Urothelium cell line (cell line): ENCODE results near the gene RAD51B.
"Not testable (repeated sequence)": the region's sequence is repeated elsewhere in the genome, so short reads cannot be mapped to it uniquely, and the experiment has no call there.

Source experiments
- DNase-seq: peaks from one replicate; pipeline ENCODE4 v3.0.0; 2011; ENCODE audit warnings: low spot score, mixed read lengths
- FAIRE-seq: peaks from 2 replicates; lab custom pipeline; 2011; peaks lifted over from hg19 to GRCh38; lab: Jason Lieb, UNC

Gene RAD51B

DNA sequence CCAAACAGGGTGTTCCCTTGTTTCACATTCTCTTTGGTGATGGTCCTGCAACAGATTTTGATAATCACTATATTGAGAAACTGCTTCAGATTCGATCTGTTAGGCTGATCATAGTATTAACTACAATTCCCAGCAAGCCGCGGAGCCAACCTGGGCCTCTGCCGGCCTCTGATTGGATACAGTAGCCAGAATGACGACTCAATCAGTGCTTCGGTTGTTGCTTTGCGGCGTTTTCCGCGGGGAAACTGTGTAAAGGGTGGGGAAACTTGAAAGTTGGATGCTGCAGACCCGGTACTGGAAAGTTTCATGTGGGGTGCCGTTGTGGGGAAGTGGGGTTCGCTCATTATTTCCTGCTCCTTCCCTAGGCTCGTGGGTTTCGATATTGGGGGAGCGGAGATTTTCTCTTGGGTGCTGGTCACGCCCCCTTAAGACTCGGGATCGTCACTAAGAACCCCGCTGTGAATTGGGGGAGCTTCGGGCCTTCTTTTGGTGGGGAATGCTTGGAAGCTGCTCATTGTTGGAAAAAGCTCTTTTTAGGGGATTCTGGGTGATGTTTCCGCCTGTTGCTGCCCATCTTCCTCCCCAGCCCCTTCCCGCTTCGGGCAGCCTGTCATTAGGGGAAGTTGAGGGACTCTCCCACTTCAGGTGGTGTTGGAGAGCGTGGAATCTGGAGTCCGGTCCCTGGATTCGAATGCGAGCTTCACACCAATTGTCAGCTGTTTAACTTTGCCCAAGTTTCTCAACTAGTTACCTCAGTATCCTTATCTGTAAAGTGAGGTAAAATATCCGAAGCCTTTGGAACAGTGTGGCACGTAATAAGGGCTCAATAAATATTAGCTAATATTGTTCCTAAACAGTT is at the start of gene RAD51B:
Gene RAD51B, plus strand, starts transcription at position 217 of the 859 bp plus-strand sequence.
- DNase-seq (peak; percentile 98), FAIRE-seq (peak; percentile 59)

DNA sequence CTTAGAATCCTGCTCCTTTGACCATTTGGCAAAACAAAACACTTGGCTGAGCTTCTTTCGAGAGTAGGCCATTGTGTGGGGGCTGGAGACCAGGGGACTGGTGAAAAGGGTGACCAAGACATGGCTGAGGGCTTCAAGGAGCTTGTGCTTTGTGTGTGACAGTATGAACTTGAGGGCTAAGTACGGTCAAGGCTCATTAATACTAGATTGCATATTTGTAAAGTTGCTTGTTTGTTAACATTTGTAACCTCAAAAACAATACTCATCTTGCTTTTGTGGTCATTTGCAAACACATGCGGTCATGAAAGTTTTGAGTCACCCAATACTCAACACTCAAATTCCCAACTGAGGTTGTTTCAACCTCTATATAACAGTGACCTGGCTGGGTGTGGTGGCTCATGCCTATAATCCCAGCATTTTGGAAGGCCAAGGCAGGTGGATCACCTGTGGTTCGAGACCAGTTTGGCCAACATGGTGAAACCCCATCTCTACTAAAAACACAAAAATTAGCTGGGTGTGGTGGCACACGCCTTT is 45.7 kb upstream of the RAD51B start:
- DNase-seq (no peak), FAIRE-seq (no peak)

DNA sequence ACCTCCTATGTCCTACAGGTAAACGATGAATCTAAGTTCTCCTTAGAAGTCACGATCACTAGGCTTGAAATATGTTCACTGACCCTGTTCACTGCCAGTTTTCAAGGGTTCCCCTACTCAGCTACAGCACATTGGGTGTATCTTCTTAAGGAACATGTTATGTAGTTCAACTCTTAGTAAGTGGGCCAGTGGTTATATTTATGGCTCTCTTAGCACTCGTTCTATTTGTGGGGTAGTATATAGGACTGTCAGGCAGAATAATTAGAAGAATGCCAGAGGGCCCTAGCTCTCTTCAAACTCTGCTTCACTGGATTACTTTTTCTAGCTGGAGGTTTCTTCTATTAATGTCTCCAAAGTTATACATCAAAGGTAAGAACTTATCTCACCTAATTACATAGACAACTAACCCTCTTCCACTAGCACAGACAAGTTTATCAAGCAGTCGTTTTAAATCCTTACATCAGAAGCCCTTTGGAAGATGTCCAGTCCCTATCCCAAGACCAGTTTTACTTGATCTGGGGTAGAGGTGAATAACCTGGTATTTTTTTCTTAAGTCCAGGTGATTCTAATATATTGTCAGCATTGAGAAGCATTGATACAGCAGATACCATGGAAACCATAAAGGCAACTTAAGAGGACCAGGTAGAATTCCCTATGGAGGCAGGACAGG is 42.8 kb upstream of the RAD51B start:
- FAIRE-seq, result no peak
- no peak for DNase-seq

DNA sequence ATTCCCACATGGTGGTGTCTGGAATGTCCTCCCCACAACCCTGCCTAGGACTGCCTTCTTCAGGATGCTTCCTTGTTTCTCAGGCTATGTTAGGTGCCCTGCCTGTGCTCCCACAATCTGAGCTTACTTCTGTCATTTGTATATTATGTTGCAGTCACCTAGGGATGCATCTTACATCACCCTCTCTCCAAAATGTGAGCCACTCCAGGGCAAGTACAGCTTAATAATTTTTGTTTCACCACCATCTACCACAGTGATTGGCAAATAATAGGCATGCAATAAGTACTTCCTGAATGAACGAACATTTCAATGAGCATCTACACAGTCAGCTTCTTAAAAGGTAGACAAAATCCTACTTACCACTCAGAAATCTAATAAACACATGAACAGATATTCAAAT is 40.8 kb upstream of the RAD51B start:
- peak; percentile 72 for FAIRE-seq
- DNase-seq, result no peak

DNA sequence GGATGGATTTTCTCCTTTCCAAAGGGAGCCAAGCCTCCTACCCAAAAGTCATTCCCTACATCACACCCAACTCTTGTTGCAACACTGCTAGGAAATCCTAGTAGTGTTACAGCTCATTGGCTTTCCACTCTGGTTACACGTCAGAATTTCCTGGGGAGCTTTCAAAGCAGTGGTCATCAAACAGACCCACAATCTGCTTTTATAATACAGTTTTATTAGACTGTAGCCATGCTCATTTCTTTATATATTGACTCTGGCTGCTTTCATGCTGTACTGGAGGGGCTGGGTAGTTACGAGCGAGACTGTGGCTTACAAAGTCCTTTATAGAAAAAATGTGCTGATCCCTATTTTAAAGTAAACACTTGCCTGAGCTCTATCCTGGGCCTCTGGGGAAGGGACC is 37.5 kb upstream of the RAD51B start:
- FAIRE-seq, result no peak
- DNase-seq, result no peak

DNA sequence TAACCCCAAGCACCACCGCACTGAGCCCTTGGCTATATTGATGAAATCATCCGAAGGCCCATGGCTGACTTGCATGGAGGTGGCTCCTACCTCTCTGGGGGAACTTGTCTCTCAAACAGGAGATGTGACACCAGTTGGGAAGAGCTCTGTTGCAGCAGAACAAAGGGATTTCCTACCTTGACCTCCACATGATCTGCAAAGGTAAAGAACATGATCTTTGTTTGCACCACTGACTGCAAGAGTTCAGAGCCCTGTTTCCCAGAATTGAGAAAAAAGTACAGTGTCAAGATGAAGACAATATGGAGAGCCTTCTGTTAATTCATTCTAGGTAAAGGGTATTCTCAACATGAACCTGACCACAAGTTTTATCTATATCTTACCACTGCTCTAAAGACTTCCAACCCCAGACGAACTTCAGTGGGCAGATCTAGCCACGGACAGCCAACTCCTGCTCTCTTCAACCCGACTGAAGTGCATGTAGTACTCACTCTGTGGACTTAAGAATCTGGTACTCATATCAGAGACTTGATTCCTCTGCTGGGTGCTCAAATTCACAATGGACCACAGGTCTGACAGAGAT is 35.2 kb upstream of the RAD51B start:
- DNase-seq, result no peak
- FAIRE-seq, result peak; percentile 13

DNA sequence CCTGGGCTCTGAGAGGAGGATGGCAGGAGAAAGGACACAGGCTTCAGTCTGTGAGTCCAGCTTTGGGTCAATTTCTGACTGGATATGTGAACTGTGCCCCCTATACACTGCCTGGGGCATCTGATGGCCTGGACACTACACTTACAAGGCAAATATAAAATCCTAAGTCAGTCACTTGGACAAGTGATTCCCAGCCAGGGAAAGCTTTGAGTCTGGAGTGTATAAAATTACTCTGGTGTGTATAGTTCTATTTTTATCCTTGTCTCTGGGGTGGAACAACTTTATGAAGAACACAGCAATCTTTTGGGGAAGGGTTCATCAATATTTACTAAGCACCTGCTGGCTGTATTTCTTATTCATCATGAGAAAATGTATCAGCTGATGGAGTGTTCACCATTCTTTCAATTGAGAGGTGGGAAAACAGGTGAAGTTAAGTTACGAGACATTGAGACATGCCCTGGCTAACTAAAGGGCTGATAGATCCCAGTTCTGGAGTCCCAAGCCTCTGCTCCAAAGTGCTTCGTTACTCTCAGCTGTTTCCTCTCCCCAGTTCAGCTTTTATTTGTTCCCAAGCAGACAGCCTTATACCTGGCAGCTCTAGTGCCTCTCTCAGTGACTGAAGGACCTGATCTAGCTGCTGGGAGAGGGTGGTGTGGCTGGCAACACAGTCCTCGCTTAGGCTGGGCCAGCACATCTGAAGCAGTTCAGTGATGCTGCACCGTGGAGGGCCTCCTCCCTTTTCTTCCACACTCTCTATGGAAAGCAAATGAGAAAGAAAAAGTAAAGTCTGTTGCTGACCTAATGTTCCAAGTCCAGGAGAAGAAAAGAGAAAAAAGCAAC is 34.1 kb upstream of the RAD51B start:
- DNase-seq, result no peak
- peak; percentile 50 for FAIRE-seq

DNA sequence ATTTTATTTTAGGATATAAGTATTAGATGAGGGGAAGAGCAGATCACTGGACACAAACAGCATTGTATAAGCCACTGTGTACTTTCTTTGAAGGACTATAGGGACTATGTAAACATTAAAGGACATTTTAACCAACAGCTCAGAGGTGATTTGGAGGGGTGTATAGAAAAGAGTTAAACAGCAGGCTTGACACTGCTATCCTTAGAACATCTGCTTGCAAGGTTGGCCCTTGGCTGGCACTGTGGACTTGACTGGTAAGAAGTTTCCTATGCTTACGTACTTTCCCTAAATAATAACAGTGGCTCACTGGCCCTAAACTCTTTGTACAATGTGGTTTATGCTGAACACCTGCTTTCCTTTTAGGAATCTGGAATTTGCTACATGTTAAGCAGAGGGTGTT is 31.9 kb upstream of the RAD51B start:
- DNase-seq, result no peak
- no peak for FAIRE-seq

DNA sequence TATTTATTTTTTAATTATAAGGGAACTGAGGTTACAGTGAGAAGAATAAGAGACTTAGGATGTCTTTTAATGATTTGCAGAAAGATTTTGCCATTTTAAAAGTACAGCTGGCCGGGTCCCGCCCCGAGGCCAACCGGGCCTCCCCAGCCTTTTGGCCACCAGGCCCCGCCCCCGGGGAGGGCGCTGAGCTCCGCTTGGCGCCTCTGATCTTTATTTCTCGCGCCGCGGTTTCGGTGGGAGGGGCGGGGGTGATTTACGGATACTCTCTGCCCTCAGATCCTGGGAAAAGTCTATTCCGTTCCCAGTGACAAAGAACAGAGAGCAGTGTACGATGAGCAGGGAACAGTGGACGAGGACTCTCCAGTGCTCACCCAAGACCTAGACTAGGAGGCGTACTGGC is 20.8 kb upstream of the RAD51B start:
- FAIRE-seq, result peak; percentile 78
- DNase-seq, result no peak

DNA sequence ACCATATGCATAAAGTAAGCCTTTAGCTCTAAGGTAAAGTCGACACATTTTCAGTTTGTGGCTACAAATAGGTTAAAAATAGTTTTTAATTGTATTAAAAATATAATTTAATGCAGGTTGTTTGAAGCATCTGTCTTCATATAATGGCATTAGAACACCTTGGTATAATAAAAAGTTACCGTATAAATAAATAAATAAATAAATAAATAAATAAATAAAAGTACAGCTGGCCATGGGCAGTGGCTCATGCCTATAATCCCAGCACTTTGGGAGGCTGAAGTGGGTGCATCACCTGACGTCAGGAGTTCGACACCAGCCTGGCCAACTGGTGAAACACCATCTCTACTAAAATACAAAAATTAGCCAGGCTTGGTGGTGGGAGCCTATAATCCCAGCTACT is 18.8 kb upstream of the RAD51B start:
- no peak for FAIRE-seq
- DNase-seq, result no peak

DNA sequence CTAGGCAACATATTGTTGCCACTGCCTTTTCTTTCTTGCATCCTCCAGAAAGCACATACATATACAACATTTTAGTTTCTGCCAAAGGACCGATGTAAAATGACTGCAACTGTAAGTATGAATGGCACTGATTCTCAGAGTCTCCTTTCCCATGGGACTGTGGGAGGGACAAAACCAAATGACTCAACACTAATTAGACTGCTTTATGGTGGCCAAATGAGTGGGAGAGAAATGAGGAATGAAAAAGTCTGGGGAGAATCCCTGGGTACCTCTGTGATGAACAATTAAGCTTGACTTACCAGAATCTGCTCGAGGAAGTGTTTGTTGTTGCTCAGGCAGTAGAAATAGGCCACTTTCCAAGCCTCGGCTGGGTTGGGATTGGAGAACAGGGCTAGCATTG is 13.3 kb upstream of the RAD51B start:
- DNase-seq (no peak), FAIRE-seq (peak; percentile 23)

DNA sequence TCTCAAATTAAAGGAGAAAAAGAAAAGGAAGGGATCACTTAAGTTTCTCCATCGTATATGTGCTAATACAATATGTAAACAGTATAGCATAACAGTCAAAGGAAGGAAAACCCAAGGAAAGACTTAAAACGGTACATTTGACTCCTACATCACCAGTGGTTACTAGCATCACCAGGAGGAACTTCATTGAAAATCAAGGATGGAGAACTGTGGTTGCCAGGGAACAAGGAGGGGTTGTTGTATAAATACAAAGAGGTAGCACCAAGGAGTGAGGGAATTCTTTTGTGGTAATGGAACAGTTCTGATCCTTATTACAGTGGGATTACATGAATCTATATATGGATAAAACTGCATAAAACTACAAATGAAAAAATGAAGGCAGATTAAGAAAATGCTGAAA is 4.8 kb upstream of the RAD51B start:
- no peak for DNase-seq
- FAIRE-seq, result no peak

DNA sequence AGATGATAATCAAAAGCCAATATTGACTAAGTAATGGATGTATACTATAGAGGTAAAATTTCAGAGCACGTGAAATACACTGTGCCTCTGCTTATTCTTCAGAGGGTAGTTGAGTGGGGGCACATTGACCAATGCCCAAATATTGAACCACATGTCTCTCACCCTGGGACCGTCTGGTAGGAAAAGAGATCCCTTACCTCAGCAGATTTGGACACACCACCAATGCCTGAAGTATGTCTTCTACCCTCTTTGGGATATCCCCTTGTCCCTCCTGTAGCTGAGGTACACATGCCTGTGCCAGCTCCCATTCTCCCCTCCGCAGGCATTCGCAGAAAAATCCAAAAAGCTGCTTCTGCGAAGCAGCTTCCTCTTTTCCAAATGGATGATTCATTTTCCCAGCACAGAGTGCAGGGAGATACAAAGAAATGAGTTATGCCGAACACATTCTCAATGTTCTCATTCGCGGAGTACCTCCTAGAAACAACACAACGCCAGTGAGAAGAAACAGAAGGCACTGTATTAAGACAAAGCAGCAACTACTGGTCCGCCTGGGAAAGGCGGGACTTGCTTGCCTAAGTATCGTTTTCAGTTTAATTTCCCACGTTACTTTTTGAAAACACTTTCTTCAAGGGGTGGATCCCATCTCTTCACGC is 3.9 kb upstream of the RAD51B start:
- FAIRE-seq, result no peak
- no peak for DNase-seq

DNA sequence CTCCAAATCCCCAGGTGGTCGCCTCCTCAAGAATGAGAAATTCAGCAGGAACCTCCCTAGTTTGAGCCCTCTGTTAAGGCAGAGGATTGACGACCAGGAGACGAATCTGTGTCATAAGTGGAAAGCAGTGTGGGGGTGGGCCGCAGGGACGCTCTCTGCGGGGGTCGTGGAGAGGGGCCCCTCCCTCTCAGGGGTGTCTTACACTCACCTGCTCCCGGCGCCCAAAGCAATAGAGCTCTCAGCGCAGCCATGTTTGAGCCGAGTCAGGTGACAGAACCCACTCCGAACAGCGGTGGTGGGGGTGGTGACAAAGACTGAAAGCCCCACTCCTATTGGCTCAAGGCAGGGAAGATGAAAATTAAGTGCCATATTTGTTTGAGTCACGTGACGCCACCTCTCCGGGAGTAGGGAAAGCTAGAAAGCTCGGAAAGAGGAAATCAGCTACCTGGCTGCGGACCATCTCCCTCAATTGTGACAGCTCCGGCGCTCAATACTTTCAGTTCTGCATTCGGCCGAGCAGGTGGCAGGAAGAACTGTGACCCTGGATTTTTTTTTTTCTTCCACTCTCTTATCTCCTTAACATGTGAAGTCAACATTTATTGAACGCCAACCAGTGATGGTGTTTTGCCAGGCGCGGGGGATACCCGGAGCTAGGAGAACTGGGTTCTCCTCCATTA is 3.1 kb upstream of the RAD51B start, which contains the start of gene ZFYVE26:
Gene ZFYVE26, minus strand, starts transcription at position 265 of the 677 bp plus-strand sequence. CDS start 627 bp downstream, outside the sequence.
- peak; percentile 99 for DNase-seq
- FAIRE-seq, result peak; percentile 92

DNA sequence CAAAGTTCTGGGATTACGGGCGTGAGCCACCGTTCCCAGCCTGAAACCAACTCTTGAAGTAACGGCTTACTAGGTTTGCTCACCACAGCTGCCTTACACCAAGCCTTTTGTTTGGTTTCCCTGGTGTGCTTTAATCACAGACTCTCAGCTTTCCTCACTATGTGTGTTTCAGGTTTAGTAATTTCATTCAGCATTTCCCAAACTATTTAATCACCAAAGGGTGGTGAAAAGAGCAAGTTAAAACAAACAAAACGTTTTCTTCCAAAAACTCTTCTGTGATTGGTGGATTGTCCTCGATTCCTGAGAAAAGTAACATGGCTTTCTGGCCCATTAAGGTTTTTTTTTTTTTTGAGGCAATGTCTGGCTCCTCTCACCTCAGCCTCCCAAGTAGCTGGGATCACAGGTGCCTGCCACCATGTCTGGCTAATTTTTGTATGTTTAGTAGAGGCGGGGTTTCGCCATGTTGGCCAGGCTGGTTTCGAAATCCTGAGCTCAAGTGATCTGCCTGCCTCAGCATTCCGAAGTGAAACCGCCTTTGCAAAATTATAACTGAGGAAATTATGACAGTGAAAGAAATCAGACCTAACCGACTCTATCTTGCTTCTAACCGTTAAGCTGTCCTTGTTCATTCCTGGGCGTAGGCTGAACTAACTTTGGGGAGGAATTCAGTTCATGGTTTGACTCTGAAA is 1.7 kb upstream of the RAD51B start:
- DNase-seq (no peak), FAIRE-seq (no peak)

DNA sequence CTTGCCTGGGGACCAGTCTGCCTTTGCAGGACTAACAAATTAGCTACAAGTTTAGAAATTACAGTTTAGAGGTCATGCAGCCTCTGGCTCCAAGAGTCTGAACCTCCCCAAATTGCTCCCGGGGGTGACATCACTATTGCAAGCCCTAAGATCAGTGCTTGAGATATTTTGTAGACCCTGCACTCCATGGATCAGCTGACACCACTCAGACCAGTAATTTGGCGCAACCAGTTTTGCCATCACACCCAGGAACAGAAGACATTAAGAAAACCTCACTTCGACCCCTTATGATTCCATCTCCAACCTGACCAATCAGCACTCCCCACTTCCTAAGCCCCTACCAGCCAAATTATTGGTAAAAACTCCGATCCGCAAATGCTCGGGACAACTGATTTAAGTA is 1.1 kb upstream of the RAD51B start:
- FAIRE-seq, result peak; percentile 75

DNA sequence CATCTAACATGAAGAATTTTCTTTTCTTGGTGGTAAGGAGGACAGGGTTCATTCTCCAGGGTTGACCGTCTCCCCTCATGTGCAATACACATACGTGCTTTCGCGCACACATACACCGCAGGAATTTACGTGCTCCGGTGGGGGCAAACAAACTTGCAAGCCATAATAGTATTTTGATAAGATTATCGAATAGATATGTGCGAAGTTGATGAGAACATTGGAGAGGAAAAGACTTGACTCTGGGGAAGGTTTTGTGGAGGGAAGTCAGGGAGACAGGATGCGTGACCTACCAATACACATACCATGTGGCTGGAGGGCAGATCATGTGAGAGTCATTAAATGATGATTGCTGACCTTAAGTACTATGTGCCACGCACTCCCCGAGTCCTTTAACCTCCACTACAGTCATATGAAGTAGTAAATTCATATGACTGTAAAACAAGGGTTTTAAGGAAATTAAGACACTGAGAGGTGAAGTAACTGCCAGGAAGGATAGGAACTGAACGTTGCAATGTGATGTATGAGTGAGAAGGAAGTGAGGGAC is 921 bp downstream of the RAD51B start:
- peak; percentile 49 for DNase-seq
- FAIRE-seq, result peak; percentile 52

More for the DNA sequence above, 1.1 kb upstream of the RAD51B start:
- DNase-seq, result not testable (repeated sequence)

DNA sequence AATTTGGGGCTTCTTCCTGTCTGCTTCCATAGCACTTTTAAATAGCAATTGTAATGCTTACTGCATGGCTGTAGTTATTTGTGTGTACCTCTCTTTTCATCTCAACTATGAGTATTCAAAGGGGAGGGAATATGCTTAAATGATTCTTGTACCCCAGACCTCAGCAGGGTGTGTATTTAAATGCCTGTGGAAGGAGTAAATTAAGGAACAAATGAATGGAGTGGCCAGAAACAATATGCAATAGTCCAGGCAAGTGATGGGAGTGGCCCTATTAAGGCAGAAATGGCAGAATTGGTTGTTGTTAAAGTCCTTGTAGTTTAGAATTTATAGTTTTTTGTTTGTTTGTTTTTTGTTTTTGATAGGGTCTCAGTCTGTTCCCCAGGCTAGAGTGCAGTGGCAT is 1.5 kb downstream of the RAD51B start:
- FAIRE-seq (no peak), DNase-seq (no peak)

DNA sequence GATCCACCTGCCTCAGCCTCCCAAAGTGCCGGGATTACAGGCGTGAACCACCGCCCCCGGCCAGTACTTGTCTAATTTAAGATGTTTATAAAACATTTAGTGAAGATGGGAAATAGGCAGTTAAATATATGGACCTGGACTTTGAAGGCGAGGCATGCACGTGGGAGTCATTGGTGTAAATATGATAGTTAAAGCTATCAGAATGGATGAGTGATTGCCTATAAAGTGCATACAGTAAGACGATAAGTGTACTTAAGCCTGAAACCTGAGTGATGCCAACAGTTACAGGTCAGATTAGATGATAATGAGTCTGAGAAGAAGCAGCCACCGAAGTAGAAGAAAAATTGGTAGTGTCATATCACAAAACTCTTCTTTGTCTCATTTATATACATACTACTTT is 11.5 kb downstream of the RAD51B start:
- FAIRE-seq, result no peak
- no peak for DNase-seq
